22Rv1 (cell line): ENCODE measurements around the gene CHD9.

Source experiments
- CTCF ChIP-seq: fragments of 450-650 bp; IDR thresholded peaks from 2 replicates; pipeline ENCODE4 v1.5.1; 2017; ENCODE audit warnings: mild to moderate bottlenecking
- ZFX ChIP-seq: fragments of 450-650 bp; IDR thresholded peaks from 2 replicates; pipeline ENCODE4 v1.6.1; 2017; ENCODE audit warnings: antibody characterized with exemption, borderline replicate concordance

GRCh38 chr16:53094013-53094630 is 39.3 kb downstream of the CHD9 start:
- TF ChIP-seq CTCF (no peak), ZFX (no peak)
